Nephron progenitor cell (in vitro differentiated cells): Measurements from ENCODE around the gene CDC34.

Experiments
- DNase-seq: peaks from one replicate; pipeline ENCODE4 v3.0.0; 2021
- H3K27ac Mint-ChIP-seq: 2 replicates; pipeline ENCODE4 v1.8.0; 2021; ENCODE audit warnings: mild to moderate bottlenecking, moderate library complexity, mixed read lengths
- H3K27me3 Mint-ChIP-seq: 2 replicates; pipeline ENCODE4 v1.8.0; 2021; ENCODE audit warnings: mild to moderate bottlenecking, low read depth, mixed read lengths; ENCODE audit not compliant: poor library complexity
- H3K36me3 Mint-ChIP-seq: 2 replicates; pipeline ENCODE4 v1.8.0; 2021; ENCODE audit warnings: low read depth, mixed read lengths
- H3K4me1 Mint-ChIP-seq: 2 replicates; pipeline ENCODE4 v1.8.0; 2021; ENCODE audit warnings: mixed read lengths
- H3K4me3 Mint-ChIP-seq: 2 replicates; pipeline ENCODE4 v1.8.0; 2021; ENCODE audit warnings: mild to moderate bottlenecking, moderate library complexity, mixed read lengths
- H3K9me3 Mint-ChIP-seq: 2 replicates; pipeline ENCODE4 v1.8.0; 2021; ENCODE audit warnings: mild to moderate bottlenecking, moderate library complexity, mixed read lengths
- TF ChIP-seq, protein P1 (sequence below): fragments of 200-600 bp; sonication (generic); IDR thresholded peaks from 2 replicates; pipeline ENCODE4 v1.5.0; 2021; ENCODE audit warnings: antibody characterized with exemption

The CDC34 gene

GRCh38 chr19:576768-577438, 45.3 kb downstream of the CDC34 start:
- DNase-seq, result no peak
- H3K4me1 Mint-ChIP-seq, result peaks cover 49% of the 10 kb centered on the region
- H3K9me3 Mint-ChIP-seq, result no peaks in the 10 kb centered on the region
- H3K27ac Mint-ChIP-seq, result no peak overlapping the region
- H3K36me3 Mint-ChIP-seq, result no peaks in the 10 kb centered on the region
- H3K4me3 Mint-ChIP-seq, result no peak overlapping the region
- peaks cover 3% of the 10 kb centered on the region for H3K27me3 Mint-ChIP-seq
- TF ChIP-seq, protein P1, sequence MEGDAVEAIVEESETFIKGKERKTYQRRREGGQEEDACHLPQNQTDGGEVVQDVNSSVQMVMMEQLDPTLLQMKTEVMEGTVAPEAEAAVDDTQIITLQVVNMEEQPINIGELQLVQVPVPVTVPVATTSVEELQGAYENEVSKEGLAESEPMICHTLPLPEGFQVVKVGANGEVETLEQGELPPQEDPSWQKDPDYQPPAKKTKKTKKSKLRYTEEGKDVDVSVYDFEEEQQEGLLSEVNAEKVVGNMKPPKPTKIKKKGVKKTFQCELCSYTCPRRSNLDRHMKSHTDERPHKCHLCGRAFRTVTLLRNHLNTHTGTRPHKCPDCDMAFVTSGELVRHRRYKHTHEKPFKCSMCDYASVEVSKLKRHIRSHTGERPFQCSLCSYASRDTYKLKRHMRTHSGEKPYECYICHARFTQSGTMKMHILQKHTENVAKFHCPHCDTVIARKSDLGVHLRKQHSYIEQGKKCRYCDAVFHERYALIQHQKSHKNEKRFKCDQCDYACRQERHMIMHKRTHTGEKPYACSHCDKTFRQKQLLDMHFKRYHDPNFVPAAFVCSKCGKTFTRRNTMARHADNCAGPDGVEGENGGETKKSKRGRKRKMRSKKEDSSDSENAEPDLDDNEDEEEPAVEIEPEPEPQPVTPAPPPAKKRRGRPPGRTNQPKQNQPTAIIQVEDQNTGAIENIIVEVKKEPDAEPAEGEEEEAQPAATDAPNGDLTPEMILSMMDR, result no peak

DNA sequence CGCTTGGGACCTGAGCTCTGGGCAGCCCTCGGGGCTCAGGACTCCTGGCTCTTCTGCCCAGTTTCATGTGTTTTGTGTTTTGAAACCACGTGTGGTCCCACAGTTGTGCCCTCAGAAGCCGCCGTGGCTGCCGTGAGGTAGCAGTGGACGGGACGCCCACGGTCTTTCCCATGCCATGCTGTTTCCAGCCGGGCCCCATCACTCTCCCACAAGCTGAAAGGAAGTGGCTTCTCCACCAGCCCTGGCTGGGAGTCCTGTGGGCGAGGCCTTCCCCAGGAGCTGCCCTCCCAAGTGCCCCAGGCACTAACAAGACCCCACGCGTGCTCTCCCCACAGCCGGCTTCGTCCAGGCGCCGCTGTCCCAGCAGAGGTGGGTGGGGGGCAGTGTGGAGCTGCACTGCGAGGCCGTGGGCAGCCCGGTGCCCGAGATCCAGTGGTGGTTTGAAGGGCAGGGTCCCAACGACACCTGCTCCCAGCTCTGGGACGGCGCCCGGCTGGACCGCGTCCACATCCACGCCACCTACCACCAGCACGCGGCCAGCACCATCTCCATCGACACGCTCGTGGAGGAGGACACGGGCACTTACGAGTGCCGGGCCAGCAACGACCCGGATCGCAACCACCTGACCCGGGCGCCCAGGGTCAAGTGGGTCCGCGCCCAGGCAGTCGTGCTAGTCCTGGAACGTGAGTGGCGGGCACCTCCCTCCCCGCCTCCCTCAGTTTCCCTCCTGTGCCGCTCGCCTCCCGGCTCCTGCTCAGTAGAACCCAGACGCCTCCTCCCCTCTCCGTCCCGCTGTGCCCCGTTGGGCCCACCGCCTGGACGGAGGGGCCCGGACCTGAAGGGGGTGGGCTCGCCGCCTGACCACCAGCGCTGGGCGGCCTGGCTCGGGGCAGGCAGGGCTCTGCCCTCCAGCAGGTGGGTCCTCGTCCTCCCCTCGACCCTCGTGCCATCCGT, 46.2 kb downstream of the CDC34 start:
- DNase-seq, result no peak
- Mint-ChIP-seq H3K4me1 (peaks cover 46% of the 10 kb centered on the region), H3K27me3 (peaks cover 3% of the 10 kb centered on the region), H3K36me3 (no peaks in the 10 kb centered on the region), H3K9me3 (no peaks in the 10 kb centered on the region), H3K27ac (no peak overlapping the region), H3K4me3 (no peak overlapping the region)
- TF ChIP-seq, protein P1, result no peak

GRCh38 chr19:579111-579841, 47.7 kb downstream of the CDC34 start:
- Mint-ChIP-seq H3K9me3 (no peaks in the 10 kb centered on the region), H3K27me3 (peaks cover 3% of the 10 kb centered on the region), H3K36me3 (no peaks in the 10 kb centered on the region), H3K27ac (peak overlapping the region; percentile 74), H3K4me1 (peaks cover 46% of the 10 kb centered on the region), H3K4me3 (no peak overlapping the region)
- TF ChIP-seq, protein P1, result no peak
- DNase-seq, result no peak

DNA sequence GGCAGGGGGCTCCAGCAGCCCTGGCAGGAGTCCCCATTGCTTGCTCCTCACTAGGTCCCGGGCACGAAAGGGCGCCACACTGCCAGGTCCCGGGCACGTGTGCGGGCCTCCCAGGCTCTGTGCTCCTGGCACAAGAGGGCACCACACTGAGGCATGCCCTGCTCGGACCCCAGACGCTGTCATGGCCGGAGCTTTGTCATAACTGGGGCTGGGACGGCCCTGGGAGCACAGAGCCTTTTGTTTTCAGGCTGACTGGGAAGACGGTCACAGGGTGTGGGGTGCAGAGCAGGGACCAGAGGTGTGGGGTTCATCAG, 48.2 kb downstream of the CDC34 start:
- H3K9me3 Mint-ChIP-seq, result no peaks in the 10 kb centered on the region
- TF ChIP-seq, protein P1, result no peak
- DNase-seq, result no peak
- H3K4me3 Mint-ChIP-seq, result no peak overlapping the region
- H3K4me1 Mint-ChIP-seq, result peaks cover 41% of the 10 kb centered on the region
- peaks cover 3% of the 10 kb centered on the region for H3K27me3 Mint-ChIP-seq
- H3K27ac Mint-ChIP-seq, result no peak overlapping the region
- no peaks in the 10 kb centered on the region for H3K36me3 Mint-ChIP-seq

DNA sequence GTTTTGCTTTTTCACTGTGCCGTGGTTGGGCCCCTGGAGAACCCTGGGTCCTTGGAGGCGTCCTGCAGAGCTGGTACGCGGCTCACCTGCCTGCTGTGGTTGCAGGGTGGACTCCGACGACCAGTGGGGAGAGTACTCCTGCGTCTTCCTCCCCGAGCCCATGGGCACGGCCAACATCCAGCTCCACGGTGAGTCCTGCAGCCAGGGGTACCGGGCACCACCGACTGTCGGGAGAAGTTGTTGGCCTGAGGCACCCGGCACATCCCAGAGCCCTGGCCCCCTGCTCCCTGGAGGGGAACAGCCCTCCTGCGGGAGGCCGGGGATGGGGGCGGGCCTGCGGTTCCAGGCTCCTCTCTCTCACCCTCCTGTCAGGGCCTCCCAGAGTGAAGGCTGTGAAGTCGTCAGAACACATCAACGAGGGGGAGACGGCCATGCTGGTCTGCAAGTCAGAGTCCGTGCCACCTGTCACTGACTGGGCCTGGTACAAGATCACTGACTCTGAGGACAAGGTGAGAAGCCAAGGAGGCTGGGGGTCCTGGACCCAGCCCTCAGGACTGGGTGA, 48.8 kb downstream of the CDC34 start:
- peaks cover 35% of the 10 kb centered on the region for H3K4me1 Mint-ChIP-seq
- DNase-seq, result no peak
- TF ChIP-seq, protein P1, result no peak
- H3K27ac Mint-ChIP-seq, result no peak overlapping the region
- no peaks in the 10 kb centered on the region for H3K9me3 Mint-ChIP-seq
- H3K4me3 Mint-ChIP-seq, result no peak overlapping the region
- no peaks in the 10 kb centered on the region for H3K36me3 Mint-ChIP-seq
- peaks cover 3% of the 10 kb centered on the region for H3K27me3 Mint-ChIP-seq
